Ovary (tissue), 3 donors: ENCODE data around the gene CMIP.

Source experiments
- CTCF ChIP-seq, 3 donors: fragments of 450-650 bp in 2 of 3; fragments of 200-600 bp in 1 of 3; IDR thresholded peaks; one replicate each; pipeline versions ENCODE4 v1.5.1 to v1.8.0; 2016 to 2022; ENCODE audit warnings: antibody characterized with exemption in 3 of 3, mild to moderate bottlenecking in 1 of 3
- EP300 ChIP-seq: sonication (generic); formaldehyde crosslinking; IDR thresholded peaks from one replicate; pipeline ENCODE4 v1.6.1; 2017; ENCODE audit warnings: antibody characterized with exemption
- POLR2A ChIP-seq: fragments of 450-650 bp; IDR thresholded peaks from one replicate; pipeline ENCODE4 v1.6.1; 2017; ENCODE audit warnings: antibody characterized with exemption, mild to moderate bottlenecking, moderate library complexity
- donor health status: DM: no; HTN: no; CAD: no.

GRCh38 chr16:81509404-81509803 lies 64.8 kb downstream of the CMIP start:
- TF ChIP-seq CTCF (IDR thresholded peaks at IDR 0.05) (no peak), POLR2A (no peak), EP300 (no peak)
